Measurements from ENCODE around the gene PRKCI. TPM values are rescaled to one million over a fixed set of nuclear protein-coding genes. Genes with fewer than 3 reads are reported as not detected.

PRKCI gene
- polyA plus RNA-seq, 2 of the 4 experiments (the other 2 are of a cell fraction): 19.2 to 52.6 TPM

- ChIA-PET POLR2A (no interaction called here), CTCF (no interaction called here)
- Histone ChIP-seq H3K4me2 (no peak overlapping the region), H3K4me1 (no peaks in the 10 kb centered on the region), H3K9me3 (no peaks in the 10 kb centered on the region), H3K27ac (no peak overlapping the region), H3K4me3 (no peak overlapping the region)
- ATAC-seq (no peak), FAIRE-seq (no peak), DNase-seq (ENCODE audit: low read depth in 1 of 2, low spot score in 1 of 2) (no peak)
- TF ChIP-seq CEBPB (IDR thresholded peaks at IDR 0.05) (no peak), FOSB (CRISPR knock-in tag; IDR thresholded peaks at IDR 0.05) (no peak), TP53 (CRISPR knock-in tag; IDR thresholded peaks at IDR 0.05) (no peak), KDM1A (IDR thresholded peaks at IDR 0.05; ENCODE audit: low read depth) (no peak), KDM5A (IDR thresholded peaks at IDR 0.05) (no peak), CHD2 (IDR thresholded peaks at IDR 0.05; ENCODE audit: low read length, partially characterized antibody) (no peak), MYC (IDR thresholded peaks at IDR 0.05; ENCODE audit: borderline replicate concordance, low read length) (no peak), E2F6 (IDR thresholded peaks at IDR 0.05; ENCODE audit: borderline replicate concordance, low read depth) (no peak), NPAS2 (CRISPR knock-in tag; IDR thresholded peaks at IDR 0.05; ENCODE audit: borderline replicate concordance) (no peak), PBX3 (IDR thresholded peaks at IDR 0.05) (no peak), GATA3 (IDR thresholded peaks at IDR 0.05; ENCODE audit: borderline replicate concordance) (no peak)
These were observed 18.4 kb downstream of the PRKCI start for GRCh38 chr3:170240671-170241070.

- H3K4me3 ChIP-seq: no peak overlapping the region
- ChIA-PET CTCF (interaction anchor here (0.8 kb wide), 1 partner anchor 151 kb away, joined by 3 read pairs; no protein-coding TSS in a partner anchor), POLR2A (no interaction called here)
- TF ChIP-seq CHD2 (IDR thresholded peaks at IDR 0.05; ENCODE audit: low read length, partially characterized antibody) (no peak), TFCP2L1 (CRISPR knock-in tag; IDR thresholded peaks at IDR 0.05) (no peak), HOXA7 (CRISPR knock-in tag; IDR thresholded peaks at IDR 0.05) (no peak), KDM1A (IDR thresholded peaks at IDR 0.05; ENCODE audit: low read depth) (no peak), HOXB5 (CRISPR knock-in tag; IDR thresholded peaks at IDR 0.05) (no peak), CBX8 (IDR thresholded peaks at IDR 0.05) (no peak), POLR2AphosphoS2 (conservative IDR thresholded peaks at IDR 0.05; ENCODE audit: low read length) (no peak), JUN (IDR thresholded peaks at IDR 0.05) (no peak), JUNB (IDR thresholded peaks at IDR 0.05) (no peak), EHF (CRISPR knock-in tag; IDR thresholded peaks at IDR 0.05) (no peak), FOSL2 (IDR thresholded peaks at IDR 0.05) (no peak), FOSL2 (CRISPR knock-in tag; IDR thresholded peaks at IDR 0.05) (no peak), BHLHE40 (IDR thresholded peaks at IDR 0.05; ENCODE audit: low read depth, low read length) (no peak), RNF2 (IDR thresholded peaks at IDR 0.05; ENCODE audit: borderline replicate concordance, low read depth) (no peak), SREBF2 (IDR thresholded peaks at IDR 0.05) (no peak), HEYL (CRISPR knock-in tag; IDR thresholded peaks at IDR 0.05) (no peak), ESRRA (IDR thresholded peaks at IDR 0.05; ENCODE audit: borderline replicate concordance, low read length) (no peak), ZC3H11A (IDR thresholded peaks at IDR 0.05) (no peak), NR3C1 (IDR thresholded peaks at IDR 0.05) (no peak), BCL3 (IDR thresholded peaks at IDR 0.05) (no peak)
- no peak overlapping the region for H3K27ac ChIP-seq
- H3K9me3 ChIP-seq: no peaks in the 10 kb centered on the region
- H3K4me2 ChIP-seq: no peak overlapping the region
- ATAC-seq (no peak), FAIRE-seq (no peak), DNase-seq (ENCODE audit: low read depth in 1 of 2, low spot score in 1 of 2) (no peak)
- 85% methylated on average over 2 of the region's 2 CpGs for WGBS (ENCODE audit: missing lambda C conversion rate)
- no peaks in the 10 kb centered on the region for H3K4me1 ChIP-seq
These were observed 22.4 kb downstream of the PRKCI start for GRCh38 chr3:170244576-170244975.

All from A549 (cell line).